ENCODE results near the gene LTF. TPM values are rescaled to one million over a fixed set of nuclear protein-coding genes. Genes with fewer than 3 reads are reported as not detected.

Gene LTF
- total RNA-seq, 2 donors from 2014 or later = 3.6 to 3.7 TPM

DNA sequence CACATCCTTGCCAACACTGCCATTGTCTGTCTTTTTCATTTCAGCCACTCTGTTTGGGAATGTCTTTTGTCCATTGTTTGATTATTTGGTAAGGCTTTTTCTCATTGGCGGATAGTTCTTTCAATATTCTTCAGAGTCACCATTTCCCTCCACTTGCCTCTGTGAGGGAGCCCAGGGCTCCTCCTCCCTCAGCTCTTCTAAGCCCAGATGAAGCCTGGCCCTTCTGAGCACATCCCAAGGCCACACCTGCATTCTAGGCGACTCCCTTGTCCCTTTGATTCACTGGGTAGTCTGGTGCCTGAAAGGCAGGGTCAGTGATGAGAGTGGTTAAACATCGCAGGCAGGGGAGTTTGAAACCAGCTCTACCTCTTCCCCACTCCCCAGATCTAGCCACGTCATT, 12.4 kb upstream of the LTF start:
- intact Hi-C loops (cut with DNase I) = no loop called here
- DNase-seq (ENCODE audit: low spot score) = no peak

- intact Hi-C loops (cut with DNase I) = no loop called here
- DNase-seq (ENCODE audit: low spot score) = peak; percentile 44
Observed at GRCh38 chr3:46472736-46473135, 8.0 kb upstream of the LTF start.

GRCh38 chr3:46471371-46471914, 6.7 kb upstream of the LTF start:
- intact Hi-C loops (cut with DNase I) = no loop called here
- peak; percentile 37 for DNase-seq (ENCODE audit: low spot score)

GRCh38 chr3:46470831-46471230, 6.1 kb upstream of the LTF start:
- intact Hi-C loops (cut with DNase I) = no loop called here
- DNase-seq (ENCODE audit: low spot score) = no peak

- intact Hi-C loops (cut with DNase I) = no loop called here
- peak; percentile 53 for DNase-seq (ENCODE audit: low spot score)
Observed at GRCh38 chr3:46469680-46470357, 5.1 kb upstream of the LTF start.

- peak; percentile 70 for DNase-seq (ENCODE audit: low spot score)
- intact Hi-C loops (cut with DNase I) = no loop called here
Observed at GRCh38 chr3:46468753-46469600, 4.3 kb upstream of the LTF start.

DNA sequence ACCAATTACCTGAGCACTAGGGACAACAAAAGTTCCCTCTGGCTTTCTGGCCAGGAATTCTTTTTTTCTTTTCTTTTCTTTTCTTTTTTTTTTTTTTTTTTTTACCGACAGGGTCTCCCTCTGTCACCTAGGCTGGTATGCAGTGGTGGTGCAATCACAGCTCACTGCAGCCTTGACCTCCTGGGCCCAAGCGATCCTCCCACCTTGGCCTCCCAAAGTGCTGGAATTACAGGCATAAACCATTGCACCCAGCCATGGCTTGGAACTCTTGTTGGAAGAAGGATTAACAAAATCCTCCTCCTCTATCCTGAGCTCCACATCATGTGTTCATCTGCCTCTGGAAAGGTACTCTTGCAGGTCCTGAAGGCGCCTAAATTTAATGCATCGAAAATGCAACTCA, 2.9 kb upstream of the LTF start:
- DNase-seq (ENCODE audit: low spot score) = no peak
- intact Hi-C loops (cut with DNase I) = no loop called here

DNA sequence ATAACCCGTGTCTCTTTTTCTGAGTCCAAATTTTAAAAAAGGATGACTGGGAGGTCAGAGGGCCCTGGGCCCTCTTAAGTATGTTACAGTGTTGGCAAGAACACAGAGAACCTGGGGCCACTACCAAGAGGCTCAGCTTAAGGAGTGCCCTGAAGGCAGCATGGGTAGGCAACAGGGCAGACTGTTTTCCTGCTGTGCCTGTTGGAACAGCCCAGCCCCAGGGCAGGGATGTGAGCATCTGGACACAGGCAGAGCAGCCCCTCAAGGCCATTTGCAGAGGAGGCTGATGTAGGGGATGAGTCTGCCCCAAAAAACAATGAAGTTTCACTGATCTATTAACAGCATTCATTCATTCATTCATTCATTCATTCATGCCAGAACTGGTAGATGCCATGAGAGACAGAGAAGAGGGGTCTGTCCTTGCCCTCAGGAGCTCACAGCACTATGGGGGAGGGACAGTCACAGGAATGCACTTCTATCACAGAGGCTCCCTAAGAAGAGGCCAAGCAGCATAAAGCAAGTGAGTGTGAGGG, 2.2 kb upstream of the LTF start:
- no peak for DNase-seq (ENCODE audit: low spot score)
- intact Hi-C loops (cut with DNase I) = no loop called here

GRCh38 chr3:46466273-46466672, 1.6 kb upstream of the LTF start:
- DNase-seq (ENCODE audit: low spot score) = peak; percentile 73
- intact Hi-C loops (cut with DNase I) = no loop called here

GRCh38 chr3:46465196-46465520, 453 bp upstream of the LTF start:
- intact Hi-C loops (cut with DNase I) = no loop called here
- no peak for DNase-seq (ENCODE audit: low spot score)

DNA sequence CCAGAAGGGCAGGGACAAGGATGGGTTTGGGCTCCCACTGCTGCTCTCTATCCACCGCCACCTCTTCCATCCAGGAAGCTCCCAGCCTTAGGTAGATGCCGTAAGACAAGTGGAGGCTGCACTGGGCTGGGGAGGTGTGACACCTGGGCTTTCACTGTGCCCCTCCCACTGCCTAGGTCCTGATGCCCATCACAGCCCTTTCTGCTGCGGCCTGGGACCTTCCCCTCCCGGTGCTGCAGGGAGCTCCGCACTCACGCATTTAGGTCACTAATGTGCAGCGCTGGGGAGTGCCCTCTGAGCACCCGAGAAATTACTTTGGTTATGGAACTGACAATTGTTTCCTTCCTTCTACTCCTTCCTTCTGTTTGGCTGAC, 850 bp downstream of the LTF start:
- DNase-seq (ENCODE audit: low spot score) = no peak
- intact Hi-C loops (cut with DNase I) = no loop called here

- intact Hi-C loops (cut with DNase I) = no loop called here
- DNase-seq (ENCODE audit: low spot score) = no peak
Observed at GRCh38 chr3:46463120-46463867, 1.4 kb downstream of the LTF start.

GRCh38 chr3:46462511-46462910, 2.2 kb downstream of the LTF start:
- DNase-seq (ENCODE audit: low spot score) = no peak
- intact Hi-C loops (cut with DNase I) = no loop called here

DNA sequence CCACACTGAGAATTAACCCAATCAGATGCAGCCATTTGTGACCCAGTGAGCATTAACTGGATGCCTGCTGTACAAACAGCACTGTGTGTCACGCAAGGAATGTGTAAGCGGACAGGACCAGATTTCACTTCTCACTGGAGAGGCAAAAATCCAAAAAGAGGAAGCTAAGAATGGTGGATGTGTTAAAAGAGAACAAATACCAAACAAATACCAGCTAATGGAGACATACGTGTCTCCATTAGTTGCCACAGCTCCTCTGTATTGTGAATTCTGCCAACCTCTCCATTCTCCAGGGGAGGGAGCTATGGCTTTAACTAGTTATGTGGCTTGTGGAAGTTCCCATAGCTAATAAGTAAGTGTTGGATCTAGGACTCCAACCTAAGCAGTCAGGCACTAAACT, 2.6 kb downstream of the LTF start:
- no peak for DNase-seq (ENCODE audit: low spot score)
- intact Hi-C loops (cut with DNase I) = no loop called here

- DNase-seq (ENCODE audit: low spot score) = no peak
- intact Hi-C loops (cut with DNase I) = no loop called here
Observed at GRCh38 chr3:46460051-46460450, 4.7 kb downstream of the LTF start.

DNA sequence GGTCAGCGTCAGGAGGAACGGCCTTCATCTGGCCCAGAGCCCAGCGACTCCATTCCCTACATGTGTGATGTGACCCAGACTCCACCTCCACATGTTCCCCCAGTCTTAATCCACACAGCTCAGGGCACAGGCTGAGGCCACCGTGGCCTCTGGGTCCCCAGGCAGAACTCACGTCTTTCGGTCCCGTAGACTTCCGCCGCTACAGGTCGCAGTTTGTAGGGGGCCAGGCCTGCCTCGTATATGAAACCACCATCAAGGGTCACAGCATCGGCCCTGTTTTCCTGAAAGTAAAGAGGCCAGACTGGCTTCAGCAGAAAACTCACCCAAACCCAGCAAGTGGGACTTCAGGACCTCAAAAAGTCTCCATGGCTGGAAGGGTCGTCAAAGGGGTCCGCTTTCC, 8.6 kb downstream of the LTF start:
- intact Hi-C loops (cut with DNase I) = no loop called here
- no peak for DNase-seq (ENCODE audit: low spot score)

DNA sequence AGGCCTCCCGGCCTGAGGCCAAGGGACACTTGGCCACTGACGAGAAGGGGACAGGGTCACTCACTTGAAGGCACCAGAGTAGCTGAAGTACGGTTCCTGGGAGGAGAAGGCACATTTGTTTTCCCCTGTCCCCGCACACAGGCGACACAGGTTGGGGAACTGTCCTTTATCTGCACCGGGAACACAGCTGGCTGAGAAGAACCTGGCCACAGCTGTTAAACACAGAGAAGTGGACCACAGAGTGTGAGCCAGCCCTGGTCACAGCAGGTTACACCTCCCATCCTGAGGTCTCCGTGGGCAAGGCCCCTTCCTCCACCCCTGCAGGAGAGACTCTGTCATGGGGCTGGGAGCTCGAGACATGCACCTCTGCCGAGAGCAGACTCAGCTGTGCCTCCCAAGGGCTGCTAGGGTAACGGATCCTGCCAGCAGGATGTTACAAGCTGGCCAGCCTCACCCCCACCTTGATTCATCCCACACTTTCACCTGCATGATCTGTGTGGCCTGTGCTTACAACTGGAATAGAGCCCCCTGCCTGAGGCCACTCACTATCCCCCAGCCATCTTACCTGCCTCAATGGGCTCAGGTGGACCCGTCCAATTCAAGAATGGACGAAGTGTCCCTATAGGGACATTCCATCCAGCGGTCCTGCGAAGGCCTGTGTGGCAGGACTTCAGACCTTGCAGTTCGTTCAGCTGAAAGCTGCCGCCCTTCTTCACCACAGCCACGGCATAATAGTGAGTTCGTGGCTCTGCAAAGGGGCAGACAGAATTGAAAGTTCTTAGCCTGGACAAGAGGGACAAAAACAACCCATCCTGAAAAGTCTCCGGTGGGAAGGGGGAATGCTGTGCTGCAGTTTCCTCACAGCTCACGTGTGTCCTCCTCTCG, 9.2 kb downstream of the LTF start:
- DNase-seq (ENCODE audit: low spot score) = no peak
- intact Hi-C loops (cut with DNase I) = no loop called here

GRCh38 chr3:46454606-46455005, 10.1 kb downstream of the LTF start:
- intact Hi-C loops (cut with DNase I) = loop anchor here in 1 of 2 donors (5.0 kb wide), 1 partner anchor 1127 kb away; no protein-coding TSS in a partner anchor

DNA sequence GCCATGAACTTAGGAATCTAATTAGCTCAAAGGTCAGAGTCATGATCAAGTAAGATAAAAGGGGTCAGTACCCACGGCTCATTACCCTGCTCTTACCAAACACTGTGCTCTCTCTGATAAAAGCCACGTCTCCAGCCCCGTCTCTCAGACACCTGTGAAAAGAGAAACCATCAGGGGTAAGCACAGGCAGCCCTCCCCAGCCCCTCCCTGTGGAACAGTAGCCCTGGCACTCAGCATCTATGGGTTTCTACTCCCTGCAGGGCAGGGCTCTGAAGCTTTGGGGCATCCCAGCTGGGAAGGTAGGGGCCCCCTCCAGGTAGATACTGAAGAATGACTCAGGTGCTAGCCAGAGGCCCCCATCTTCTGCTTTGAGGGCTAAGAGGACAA, 10.5 kb downstream of the LTF start:
- intact Hi-C loops (cut with DNase I) = loop anchor here in 1 of 2 donors (5.0 kb wide), 1 partner anchor 1127 kb away; no protein-coding TSS in a partner anchor

More at GRCh38 chr3:46454606-46455005, 10.1 kb downstream of the LTF start:
- no peak for DNase-seq (ENCODE audit: low spot score)

More for the DNA sequence above, 10.5 kb downstream of the LTF start:
- no peak for DNase-seq (ENCODE audit: low spot score)

Measured in posterior vena cava (tissue), 2 donors.